Retinal pigment epithelial cell (primary cell): Measurements from ENCODE around the gene PALS2.

Experiments
- DNase-seq: peaks from one replicate; pipeline ENCODE4 v3.0.0-alpha.2; 2010; ENCODE audit warnings: low read depth
- H3K4me3 ChIP-seq: 2 replicates; pipeline ENCODE4 v1.5.1; 2011; ENCODE audit warnings: mild to moderate bottlenecking, low read length, control low read depth, moderate library complexity
- TF ChIP-seq, protein P1 (sequence below): conservative IDR thresholded peaks from 2 replicates; pipeline ENCODE4 v1.5.1; 2011; ENCODE audit warnings: low read depth, low read length, control low read depth, inconsistent platforms

The PALS2 gene, protein sequence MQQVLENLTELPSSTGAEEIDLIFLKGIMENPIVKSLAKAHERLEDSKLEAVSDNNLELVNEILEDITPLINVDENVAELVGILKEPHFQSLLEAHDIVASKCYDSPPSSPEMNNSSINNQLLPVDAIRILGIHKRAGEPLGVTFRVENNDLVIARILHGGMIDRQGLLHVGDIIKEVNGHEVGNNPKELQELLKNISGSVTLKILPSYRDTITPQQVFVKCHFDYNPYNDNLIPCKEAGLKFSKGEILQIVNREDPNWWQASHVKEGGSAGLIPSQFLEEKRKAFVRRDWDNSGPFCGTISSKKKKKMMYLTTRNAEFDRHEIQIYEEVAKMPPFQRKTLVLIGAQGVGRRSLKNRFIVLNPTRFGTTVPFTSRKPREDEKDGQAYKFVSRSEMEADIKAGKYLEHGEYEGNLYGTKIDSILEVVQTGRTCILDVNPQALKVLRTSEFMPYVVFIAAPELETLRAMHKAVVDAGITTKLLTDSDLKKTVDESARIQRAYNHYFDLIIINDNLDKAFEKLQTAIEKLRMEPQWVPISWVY

DNA sequence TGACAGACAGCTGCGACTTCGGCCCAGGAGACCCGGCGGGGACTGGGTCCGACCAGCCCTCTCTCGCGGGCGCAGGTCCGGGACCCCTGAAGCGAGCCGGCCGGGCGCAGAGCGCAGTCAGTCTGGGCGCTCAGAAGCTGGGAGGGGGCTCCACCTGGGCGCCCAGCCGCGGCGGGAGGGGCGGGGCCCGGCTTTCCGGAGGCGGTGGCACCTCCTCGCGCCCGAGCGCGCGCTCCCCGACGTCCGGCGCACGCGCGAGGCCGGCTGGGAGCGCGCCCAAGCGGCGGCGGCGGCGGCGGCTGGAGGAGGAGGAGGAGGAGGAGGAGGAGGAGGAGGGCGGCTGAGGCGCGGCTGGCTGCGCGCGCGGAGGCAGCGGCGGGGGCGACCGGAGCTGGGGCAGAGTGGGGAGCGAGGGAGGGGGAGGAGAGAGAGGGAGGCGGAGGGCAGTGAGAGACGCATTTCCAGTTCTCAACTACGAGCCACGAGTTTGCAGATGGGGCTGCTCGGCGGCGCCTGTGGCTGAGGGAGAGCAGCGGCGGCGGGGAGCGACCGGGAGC, at the start of gene PALS2:
Gene PALS2 (plus strand): TSS at position 456 of the 557 bp plus-strand sequence. CDS start 50,216 bp downstream, outside the sequence.
- H3K4me3 ChIP-seq, result peak within 1 kb of the TSS; percentile 82
- DNase-seq, result no peak
- TF ChIP-seq, protein P1, sequence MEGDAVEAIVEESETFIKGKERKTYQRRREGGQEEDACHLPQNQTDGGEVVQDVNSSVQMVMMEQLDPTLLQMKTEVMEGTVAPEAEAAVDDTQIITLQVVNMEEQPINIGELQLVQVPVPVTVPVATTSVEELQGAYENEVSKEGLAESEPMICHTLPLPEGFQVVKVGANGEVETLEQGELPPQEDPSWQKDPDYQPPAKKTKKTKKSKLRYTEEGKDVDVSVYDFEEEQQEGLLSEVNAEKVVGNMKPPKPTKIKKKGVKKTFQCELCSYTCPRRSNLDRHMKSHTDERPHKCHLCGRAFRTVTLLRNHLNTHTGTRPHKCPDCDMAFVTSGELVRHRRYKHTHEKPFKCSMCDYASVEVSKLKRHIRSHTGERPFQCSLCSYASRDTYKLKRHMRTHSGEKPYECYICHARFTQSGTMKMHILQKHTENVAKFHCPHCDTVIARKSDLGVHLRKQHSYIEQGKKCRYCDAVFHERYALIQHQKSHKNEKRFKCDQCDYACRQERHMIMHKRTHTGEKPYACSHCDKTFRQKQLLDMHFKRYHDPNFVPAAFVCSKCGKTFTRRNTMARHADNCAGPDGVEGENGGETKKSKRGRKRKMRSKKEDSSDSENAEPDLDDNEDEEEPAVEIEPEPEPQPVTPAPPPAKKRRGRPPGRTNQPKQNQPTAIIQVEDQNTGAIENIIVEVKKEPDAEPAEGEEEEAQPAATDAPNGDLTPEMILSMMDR, result no peak

DNA sequence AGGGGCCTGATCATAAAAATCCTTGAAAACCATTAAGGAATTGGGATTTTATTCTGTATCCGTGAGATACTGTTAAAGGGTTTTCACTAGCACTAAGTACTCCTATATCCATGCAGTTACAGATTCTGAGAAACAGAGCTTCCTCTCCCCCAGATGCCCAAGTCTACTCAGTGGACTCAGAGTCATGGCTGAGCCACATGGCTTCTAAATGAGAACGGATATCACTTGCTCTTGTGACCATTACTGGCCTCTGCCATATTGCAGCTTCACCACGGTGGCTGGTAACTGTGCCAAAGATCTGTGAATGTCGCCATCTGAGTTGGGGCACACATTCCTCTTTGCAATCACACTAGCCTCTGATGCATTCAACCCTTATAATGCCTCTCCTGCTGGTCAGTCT, 42.0 kb upstream of the PALS2 start:
- no peak for DNase-seq
- TF ChIP-seq, protein P1, result no peak
- H3K4me3 ChIP-seq, result no peak overlapping the region

DNA sequence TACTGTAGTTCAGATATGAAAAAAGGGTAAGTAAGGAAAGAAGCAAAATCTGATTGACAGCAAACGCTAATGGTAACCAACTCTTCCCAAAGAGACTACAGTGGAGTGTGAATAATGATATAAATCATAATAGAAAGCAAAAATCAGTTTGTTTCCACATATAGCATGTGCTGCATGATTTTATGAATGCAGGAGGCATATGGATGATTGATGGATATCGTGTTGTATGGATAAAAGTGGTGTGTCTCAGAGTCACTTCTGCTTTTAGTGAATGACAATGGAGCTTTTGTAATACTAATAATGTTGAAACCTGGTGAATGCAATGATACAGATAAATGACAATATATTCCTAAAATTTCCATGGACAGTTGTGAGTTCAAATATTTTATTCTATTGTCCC, 36.6 kb upstream of the PALS2 start:
- TF ChIP-seq, protein P1, result no peak
- no peak overlapping the region for H3K4me3 ChIP-seq
- no peak for DNase-seq

DNA sequence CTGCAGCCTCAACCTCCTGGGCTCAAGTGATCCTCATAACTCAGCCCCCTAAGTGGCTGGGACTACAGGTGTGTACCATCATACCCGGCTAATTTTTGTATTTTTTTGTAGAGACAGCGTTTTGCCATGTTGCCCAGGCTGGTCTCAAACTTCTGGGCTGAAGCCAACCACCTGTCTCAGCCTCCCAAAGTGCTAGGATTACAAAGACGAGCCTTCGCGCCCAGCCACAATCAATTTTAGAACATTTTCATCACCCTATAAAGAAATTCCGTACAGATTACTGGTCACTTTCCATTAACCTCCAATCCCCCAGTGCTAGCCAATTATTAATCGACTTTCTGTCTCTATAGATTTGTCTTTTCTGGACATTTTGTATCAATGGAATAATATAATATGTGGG, 32.3 kb upstream of the PALS2 start:
- TF ChIP-seq, protein P1, result no peak
- no peak overlapping the region for H3K4me3 ChIP-seq
- no peak for DNase-seq

DNA sequence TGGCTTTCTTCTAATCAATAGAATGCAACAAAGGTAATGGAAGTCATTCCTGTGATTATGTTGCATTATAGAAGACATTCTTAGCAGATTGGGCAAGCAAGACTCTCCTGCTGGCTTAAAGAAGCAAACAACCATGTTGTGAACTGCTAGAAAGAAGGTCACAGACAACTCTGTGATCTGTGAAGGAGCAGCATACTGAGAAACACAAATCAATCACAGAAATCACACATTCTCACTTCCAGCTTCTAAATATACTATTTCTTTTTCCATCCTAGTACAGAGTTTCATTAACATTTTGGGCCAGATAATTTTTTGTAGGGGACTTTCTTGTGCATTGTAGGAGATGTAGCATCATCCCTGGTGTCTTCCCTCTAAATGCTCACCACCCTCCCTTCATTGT, 28.0 kb upstream of the PALS2 start:
- no peak overlapping the region for H3K4me3 ChIP-seq
- TF ChIP-seq, protein P1, result no peak
- no peak for DNase-seq

DNA sequence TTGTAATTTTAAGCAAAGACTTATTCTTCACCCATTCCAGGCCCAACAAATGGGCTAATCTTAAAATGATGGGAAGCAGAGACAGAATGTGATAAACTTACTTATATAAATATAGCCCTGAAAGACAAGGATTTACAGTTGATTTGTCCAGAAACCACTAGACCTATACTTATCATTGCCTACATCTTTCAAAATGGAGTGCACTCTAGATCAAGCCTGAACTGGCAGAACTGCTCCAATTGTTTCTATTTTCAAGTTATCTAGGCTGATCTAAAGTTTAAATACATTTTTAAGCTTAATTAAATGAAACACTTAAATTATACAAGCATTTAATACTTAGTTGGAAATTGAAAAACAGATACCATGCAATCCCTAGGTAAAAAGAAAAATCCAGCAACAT, 24.9 kb upstream of the PALS2 start:
- H3K4me3 ChIP-seq, result no peak overlapping the region
- TF ChIP-seq, protein P1, result no peak
- DNase-seq, result no peak
